Activated T-helper 17 cell treated with anti-CD3 and anti-CD28 coated beads, Interleukin-2, amount 50 U/mL, for 72 hours (primary cell): ENCODE results near the gene NASP. TPM values are rescaled to one million over a fixed set of nuclear protein-coding genes. Genes with fewer than 3 reads are reported as not detected.

Experiments used
- ATAC-seq: fragments of 150-1000 bp; cut with Tn5 transposase; replicated peaks from 2 replicates; pipeline ENCODE4 v1.10.0; 2021; ENCODE audit warnings: mild to moderate bottlenecking, moderate library complexity
- H3K27ac Mint-ChIP-seq: one replicate; pipeline ENCODE4 v1.8.0; 2022; ENCODE audit warnings: mixed read lengths
- H3K27me3 Mint-ChIP-seq: one replicate; pipeline ENCODE4 v1.8.0; 2022; ENCODE audit warnings: mixed read lengths
- H3K36me3 Mint-ChIP-seq: one replicate; pipeline ENCODE4 v1.8.0; 2022; ENCODE audit warnings: low read depth, mild to moderate bottlenecking, mixed read lengths
- H3K4me1 Mint-ChIP-seq: one replicate; pipeline ENCODE4 v1.8.0; 2022; ENCODE audit warnings: mixed read lengths
- H3K4me3 Mint-ChIP-seq: one replicate; pipeline ENCODE4 v1.8.0; 2022; ENCODE audit warnings: mild to moderate bottlenecking, mixed read lengths
- H3K9me3 Mint-ChIP-seq: one replicate; pipeline ENCODE4 v1.8.0; 2022; ENCODE audit warnings: mixed read lengths
- total RNA-seq, 2 donors: library from RNA; stranded (reverse); gene quantifications; one replicate each; pipeline ENCODE4 v1.2.3, GENCODE V29; 2022

The NASP gene
- total RNA-seq, 2 donors from 2014 or later = 113 to 224 TPM

GRCh38 chr1:45658171-45658570 lies 74.3 kb downstream of the NASP start:
- H3K4me3 Mint-ChIP-seq = no peak overlapping the region
- no peak for ATAC-seq
- H3K27ac Mint-ChIP-seq = no peak overlapping the region
- H3K9me3 Mint-ChIP-seq = no peaks in the 10 kb centered on the region
- peaks cover 16% of the 10 kb centered on the region for H3K4me1 Mint-ChIP-seq
- H3K36me3 Mint-ChIP-seq = peaks cover 90% of the 10 kb centered on the region
- no peaks in the 10 kb centered on the region for H3K27me3 Mint-ChIP-seq

GRCh38 chr1:45659222-45659621 lies 75.4 kb downstream of the NASP start:
- no peak for ATAC-seq
- Mint-ChIP-seq H3K27me3 (no peaks in the 10 kb centered on the region), H3K27ac (no peak overlapping the region), H3K4me3 (no peak overlapping the region), H3K4me1 (peaks cover 19% of the 10 kb centered on the region), H3K36me3 (peaks cover 87% of the 10 kb centered on the region), H3K9me3 (no peaks in the 10 kb centered on the region)

- Mint-ChIP-seq H3K27me3 (no peaks in the 10 kb centered on the region), H3K4me3 (no peak overlapping the region), H3K9me3 (no peaks in the 10 kb centered on the region), H3K36me3 (peaks cover 76% of the 10 kb centered on the region), H3K4me1 (peaks cover 18% of the 10 kb centered on the region), H3K27ac (peak overlapping the region; percentile 25)
- no peak for ATAC-seq
Observed at GRCh38 chr1:45660336-45660735, 76.5 kb downstream of the NASP start.

GRCh38 chr1:45666836-45667235 lies 83.0 kb downstream of the NASP start:
- ATAC-seq = no peak
- H3K27me3 Mint-ChIP-seq = no peaks in the 10 kb centered on the region
- H3K9me3 Mint-ChIP-seq = no peaks in the 10 kb centered on the region
- peaks cover 34% of the 10 kb centered on the region for H3K4me1 Mint-ChIP-seq
- H3K4me3 Mint-ChIP-seq = no peak overlapping the region
- H3K36me3 Mint-ChIP-seq = peaks cover 39% of the 10 kb centered on the region
- H3K27ac Mint-ChIP-seq = no peak overlapping the region

DNA sequence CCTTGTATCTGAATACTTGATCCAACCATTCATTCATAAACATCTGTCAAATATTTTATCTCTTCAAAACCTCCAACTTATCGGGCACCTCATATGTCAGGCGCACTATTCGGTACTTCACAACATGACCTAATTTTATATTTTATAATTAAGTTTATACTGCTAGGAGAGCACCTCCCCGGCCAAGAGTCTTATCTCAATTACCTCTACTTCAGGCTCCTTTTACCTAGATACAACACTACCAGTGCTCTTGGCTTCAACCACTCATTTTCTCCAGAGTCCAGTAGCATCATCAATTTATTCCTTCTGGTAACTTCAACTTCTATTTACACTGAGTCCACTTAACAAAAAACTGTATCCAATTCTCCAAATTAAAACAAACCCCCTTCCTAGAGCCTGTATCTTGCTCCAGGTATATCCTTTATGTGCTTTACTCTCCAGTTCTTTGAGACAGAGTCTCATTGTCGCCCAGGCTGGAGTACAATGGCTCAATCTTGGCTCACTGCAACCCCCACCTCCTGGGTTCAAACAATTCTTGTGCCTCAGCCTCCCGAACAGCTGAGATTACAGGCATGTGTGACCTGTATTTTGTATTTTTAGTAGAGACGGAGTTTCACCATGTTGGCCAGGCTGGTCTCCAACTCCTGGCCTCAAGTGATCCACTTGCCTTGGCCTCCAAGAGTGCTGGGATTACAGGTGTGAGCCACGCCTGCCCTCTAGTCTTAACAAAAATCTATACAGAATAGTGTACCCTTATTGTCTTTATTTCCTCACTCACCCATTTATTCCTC lies 83.7 kb downstream of the NASP start:
- Mint-ChIP-seq H3K27me3 (no peaks in the 10 kb centered on the region), H3K27ac (peak overlapping the region; percentile 50), H3K9me3 (no peaks in the 10 kb centered on the region), H3K36me3 (peaks cover 36% of the 10 kb centered on the region), H3K4me3 (no peak overlapping the region), H3K4me1 (peaks cover 37% of the 10 kb centered on the region)
- no peak for ATAC-seq

Other genes starting within 250 kb of the NASP start
- gene TOE1, start 243.9 kb upstream of the NASP start, total RNA-seq = 10 to 100 TPM; 23.2 to 35.8 TPM
- 10 to 100 TPM; 23.5 to 35.4 TPM for gene MUTYH, start 243.6 kb upstream of the NASP start, total RNA-seq
- gene TESK2, start 92.9 kb upstream of the NASP start, total RNA-seq = 1 to 10 TPM; 2.7 to 8.9 TPM
- gene CCDC163, start 84.0 kb upstream of the NASP start, total RNA-seq = 1 to 10 TPM; 3.4 TPM
- 1 to 10 TPM; 3.7 to 4.9 TPM for gene MMACHC, start 83.7 kb upstream of the NASP start, total RNA-seq
- gene PRDX1, start 62.2 kb upstream of the NASP start, total RNA-seq = 100 to 1,000 TPM; 344 to 571 TPM
- 100 to 1,000 TPM; 121 to 151 TPM for gene AKR1A1, start 33.2 kb upstream of the NASP start, total RNA-seq
- 1 to 10 TPM; 4.4 to 4.7 TPM for gene CCDC17, start 40.0 kb downstream of the NASP start, total RNA-seq
- gene GPBP1L1, start 102.5 kb downstream of the NASP start, total RNA-seq = 100 to 1,000 TPM; 105 to 129 TPM
- 10 to 100 TPM; 26.6 to 28.8 TPM for gene TMEM69, start 104.1 kb downstream of the NASP start, total RNA-seq
- 10 to 100 TPM; 10.0 to 15.4 TPM for gene IPP, start 166.6 kb downstream of the NASP start, total RNA-seq
- 10 to 100 TPM; 24.4 to 29.8 TPM for gene MAST2, start 219.6 kb downstream of the NASP start, total RNA-seq